GM21390 (cell line): Measurements from ENCODE around the gene IRF2BP2.
"Not testable (repeated sequence)": the region's sequence is repeated elsewhere in the genome, so short reads cannot be mapped to it uniquely, and the experiment has no call there.

Source experiments
- ATAC-seq: cut with Tn5 transposase; IDR thresholded peaks from one replicate; pipeline ENCODE4 v1.9.1; 2021; ENCODE audit not compliant: unreplicated experiment

The IRF2BP2 gene

GRCh38 chr1:234634922-234635321 is 24.9 kb upstream of the IRF2BP2 start:
- ATAC-seq, result not testable (repeated sequence)

- ATAC-seq, result no peak
Measured at GRCh38 chr1:234634387-234634786, 24.4 kb upstream of the IRF2BP2 start.

GRCh38 chr1:234633246-234634003 is 23.4 kb upstream of the IRF2BP2 start:
- ATAC-seq, result no peak

- ATAC-seq, result no peak
Measured at GRCh38 chr1:234632225-234632624, 22.2 kb upstream of the IRF2BP2 start.

- ATAC-seq, result no peak
Measured at GRCh38 chr1:234631721-234632125, 21.7 kb upstream of the IRF2BP2 start.

- no peak for ATAC-seq
Measured at GRCh38 chr1:234629026-234629425, 19.0 kb upstream of the IRF2BP2 start.

GRCh38 chr1:234628089-234628488 is 18.1 kb upstream of the IRF2BP2 start:
- no peak for ATAC-seq

- no peak for ATAC-seq
Measured at GRCh38 chr1:234627009-234627950, 17.3 kb upstream of the IRF2BP2 start.

GRCh38 chr1:234626391-234626790 is 16.4 kb upstream of the IRF2BP2 start:
- no peak for ATAC-seq

- ATAC-seq, result no peak
Measured at GRCh38 chr1:234624724-234625117, 14.7 kb upstream of the IRF2BP2 start.

- ATAC-seq, result no peak
Measured at GRCh38 chr1:234621657-234622335, 11.8 kb upstream of the IRF2BP2 start.

- ATAC-seq, result no peak
Measured at GRCh38 chr1:234621127-234621468, 11.1 kb upstream of the IRF2BP2 start.

- no peak for ATAC-seq
Measured at GRCh38 chr1:234620272-234621126, 10.5 kb upstream of the IRF2BP2 start.

- no peak for ATAC-seq
Measured at GRCh38 chr1:234619794-234620247, 9.8 kb upstream of the IRF2BP2 start.

- ATAC-seq, result no peak
Measured at GRCh38 chr1:234619071-234619480, 9.1 kb upstream of the IRF2BP2 start.

- no peak for ATAC-seq
Measured at GRCh38 chr1:234618737-234619049, 8.7 kb upstream of the IRF2BP2 start.

- no peak for ATAC-seq
Measured at GRCh38 chr1:234617986-234618736, 8.2 kb upstream of the IRF2BP2 start.

- no peak for ATAC-seq
Measured at GRCh38 chr1:234617131-234617985, 7.4 kb upstream of the IRF2BP2 start.

- ATAC-seq, result no peak
Measured at GRCh38 chr1:234616644-234617043, 6.7 kb upstream of the IRF2BP2 start.
